ENCODE measurements around the gene GTF3C1.

GTF3C1 gene

GRCh38 chr16:27566417-27566816 is 16.7 kb upstream of the GTF3C1 start:
- DNase-seq (ENCODE audit: low read depth) = no peak

GRCh38 chr16:27564224-27564623 is 14.5 kb upstream of the GTF3C1 start:
- DNase-seq (ENCODE audit: low read depth) = no peak

GRCh38 chr16:27561216-27561615 is 11.5 kb upstream of the GTF3C1 start:
- no peak for DNase-seq (ENCODE audit: low read depth)

GRCh38 chr16:27558932-27559331 is 9.2 kb upstream of the GTF3C1 start:
- no peak for DNase-seq (ENCODE audit: low read depth)

DNA sequence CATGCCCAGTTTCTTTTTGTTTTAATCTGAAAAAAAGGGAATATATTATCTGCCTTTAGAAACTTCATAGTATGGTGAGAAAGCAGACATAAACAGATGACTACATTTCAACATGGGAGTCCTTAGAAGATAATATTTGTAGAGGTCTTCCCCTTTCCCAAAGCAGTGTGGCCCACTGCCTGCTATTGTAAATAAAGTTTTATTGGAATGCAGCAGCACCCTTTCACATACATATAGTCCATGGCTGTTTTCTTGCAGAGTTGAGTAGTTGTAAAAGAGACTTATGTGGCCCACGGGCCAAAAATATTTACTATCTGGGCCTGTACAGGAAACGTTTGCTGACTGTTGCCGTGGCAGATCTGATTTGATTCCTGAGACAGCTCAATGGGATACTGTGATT is 8.7 kb upstream of the GTF3C1 start:
- DNase-seq (ENCODE audit: low read depth) = no peak

DNA sequence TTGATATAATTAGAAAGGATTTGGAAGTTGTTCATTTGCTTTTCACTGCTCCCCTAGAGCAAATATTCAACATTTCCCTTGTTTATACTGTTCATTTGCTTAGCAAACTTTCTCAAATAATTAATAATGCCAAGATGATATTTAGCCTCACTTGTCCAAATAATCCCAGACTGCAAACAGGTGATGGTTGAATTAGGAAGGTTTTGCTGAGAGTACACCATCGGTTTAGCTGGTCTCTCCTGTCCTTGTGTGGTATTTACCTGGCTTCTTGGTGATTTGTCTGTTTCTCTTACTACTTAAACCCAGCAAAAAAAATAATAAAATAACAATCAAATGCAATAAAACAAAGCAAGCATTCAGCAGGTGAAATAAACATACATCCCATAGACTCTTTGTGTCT is 6.8 kb upstream of the GTF3C1 start:
- DNase-seq (ENCODE audit: low read depth) = no peak

GRCh38 chr16:27551036-27551435 is 1.3 kb upstream of the GTF3C1 start:
- DNase-seq (ENCODE audit: low read depth) = no peak

GRCh38 chr16:27550582-27550920 is 838 bp upstream of the GTF3C1 start:
- no peak for DNase-seq (ENCODE audit: low read depth)

DNA sequence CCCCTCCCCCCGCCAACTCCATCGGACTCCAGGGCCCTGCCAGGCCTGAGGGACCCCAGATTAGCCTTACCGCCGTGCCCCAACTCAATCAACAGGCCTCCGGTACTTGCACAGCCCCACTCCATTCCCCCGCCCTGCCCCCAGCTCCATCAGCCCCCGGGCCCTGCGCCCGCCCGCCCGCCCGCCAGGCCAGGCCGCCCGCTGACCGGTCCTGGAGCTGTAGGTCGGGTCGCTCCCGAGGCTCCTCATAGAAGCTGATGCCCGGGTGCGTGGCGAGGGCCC is 308 bp downstream of the GTF3C1 start:
- no peak for DNase-seq (ENCODE audit: low read depth)

- DNase-seq (ENCODE audit: low read depth) = no peak
Observed at GRCh38 chr16:27547851-27548250, 1.9 kb downstream of the GTF3C1 start.

- no peak for DNase-seq (ENCODE audit: low read depth)
Observed at GRCh38 chr16:27547134-27547533, 2.6 kb downstream of the GTF3C1 start.

DNA sequence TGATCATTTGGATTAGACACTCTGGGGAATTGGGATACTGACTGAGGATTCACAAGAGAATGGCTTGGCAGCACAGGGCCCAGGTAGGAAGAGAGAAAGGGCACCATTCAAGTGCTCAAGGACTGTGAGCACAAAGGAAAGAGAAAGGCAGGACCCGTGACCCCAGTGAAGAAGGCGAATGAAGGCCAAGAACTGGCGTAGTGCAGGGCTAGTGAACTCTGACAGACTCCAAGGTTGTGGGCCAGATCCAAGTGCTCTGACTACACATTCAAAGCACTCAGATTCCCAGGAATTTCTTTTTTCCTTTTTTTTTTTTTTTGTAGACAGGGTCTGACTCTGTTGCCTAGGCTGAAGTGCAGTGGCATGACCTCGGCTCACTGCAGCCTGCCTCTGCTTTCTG is 5.0 kb downstream of the GTF3C1 start:
- DNase-seq (ENCODE audit: low read depth) = no peak

DNA sequence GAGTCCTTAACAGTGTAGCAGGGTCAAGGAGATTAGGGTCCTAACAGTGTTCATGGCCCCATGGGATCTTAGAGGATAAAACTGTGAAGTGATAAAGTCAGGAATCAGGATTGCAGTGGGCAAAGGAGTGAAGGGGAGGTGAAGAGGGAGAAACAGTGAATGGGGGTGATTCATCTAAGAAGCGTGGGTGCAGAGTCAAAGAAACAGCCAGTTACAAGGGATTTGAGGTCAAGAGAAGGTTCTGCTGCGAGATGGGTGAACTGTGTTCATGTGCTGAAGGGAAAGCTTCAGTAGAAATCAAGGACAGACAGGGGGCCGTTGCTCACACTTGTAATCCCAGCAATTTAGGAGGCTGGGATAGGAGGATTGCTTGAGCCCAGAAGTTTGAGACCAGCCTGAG is 5.9 kb downstream of the GTF3C1 start:
- DNase-seq (ENCODE audit: low read depth) = no peak

DNA sequence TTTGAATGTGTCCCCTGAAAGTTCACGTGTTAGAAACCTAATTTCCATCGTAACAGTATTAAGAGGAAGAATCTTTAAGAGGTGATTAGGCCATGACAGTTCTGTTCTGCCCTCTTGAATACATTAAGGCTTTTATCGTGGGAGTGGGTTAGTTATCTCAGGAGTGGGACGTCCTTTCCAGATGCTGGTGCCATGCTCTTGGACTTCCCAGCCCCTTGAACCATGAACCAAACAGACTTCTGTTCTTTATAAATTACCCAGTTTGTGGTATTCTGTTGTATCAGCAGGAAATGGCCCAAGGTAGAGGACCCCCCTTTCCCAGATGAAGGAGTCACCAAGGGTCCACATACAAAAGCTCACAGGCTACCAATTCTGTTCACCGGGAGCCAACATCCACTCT is 10.1 kb downstream of the GTF3C1 start:
- DNase-seq (ENCODE audit: low read depth) = no peak

GRCh38 chr16:27539120-27539519 is 10.6 kb downstream of the GTF3C1 start:
- no peak for DNase-seq (ENCODE audit: low read depth)

GRCh38 chr16:27538528-27538927 is 11.2 kb downstream of the GTF3C1 start:
- no peak for DNase-seq (ENCODE audit: low read depth)

- no peak for DNase-seq (ENCODE audit: low read depth)
Observed at GRCh38 chr16:27534256-27534655, 15.5 kb downstream of the GTF3C1 start.

DNA sequence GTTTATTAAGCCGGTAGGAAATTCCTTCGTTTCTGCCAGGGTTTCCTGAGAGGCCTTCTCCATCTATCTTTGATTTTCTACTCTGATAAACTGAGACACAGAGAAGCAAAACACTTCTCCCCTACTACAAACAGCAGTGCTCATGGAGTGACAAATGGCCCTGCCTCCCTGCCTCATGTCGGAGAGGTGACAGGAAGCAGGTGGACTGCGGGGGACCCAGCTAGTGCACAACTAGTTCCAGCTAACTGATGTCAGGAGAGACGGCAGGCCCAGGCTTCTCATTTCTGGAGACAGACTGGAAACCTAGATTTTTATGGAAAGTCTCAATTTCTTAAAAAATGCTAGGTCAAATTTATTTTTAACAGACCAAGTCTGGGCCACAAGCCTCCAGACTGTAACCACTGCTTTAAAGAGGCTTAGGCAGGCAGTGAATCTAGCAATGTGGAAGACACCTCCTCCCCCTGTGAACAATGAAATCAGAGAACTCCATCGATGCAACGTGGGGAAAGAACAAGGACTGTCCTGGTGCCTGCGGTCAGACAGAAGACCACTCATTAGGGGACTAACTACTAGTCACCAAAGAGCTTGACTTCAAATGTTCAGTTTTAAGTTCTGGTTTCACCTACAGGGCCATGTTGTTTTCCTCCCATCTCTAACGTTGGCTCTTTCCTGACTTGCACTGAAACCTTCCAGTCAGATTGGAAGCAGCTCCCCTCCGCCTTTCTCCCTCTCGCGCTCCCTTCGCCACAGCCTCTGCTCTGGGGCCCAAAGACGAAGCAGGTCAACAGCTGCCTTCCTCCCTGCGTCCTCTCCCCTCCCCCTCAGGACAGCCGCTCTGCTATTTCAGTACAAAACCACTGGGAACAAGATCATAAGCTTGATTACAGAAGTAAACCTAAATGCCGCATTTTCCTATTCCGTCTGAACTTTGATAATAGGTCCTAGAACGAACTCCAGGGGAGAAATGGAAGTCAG is 17.6 kb downstream of the GTF3C1 start:
- no peak for DNase-seq (ENCODE audit: low read depth)

DNA sequence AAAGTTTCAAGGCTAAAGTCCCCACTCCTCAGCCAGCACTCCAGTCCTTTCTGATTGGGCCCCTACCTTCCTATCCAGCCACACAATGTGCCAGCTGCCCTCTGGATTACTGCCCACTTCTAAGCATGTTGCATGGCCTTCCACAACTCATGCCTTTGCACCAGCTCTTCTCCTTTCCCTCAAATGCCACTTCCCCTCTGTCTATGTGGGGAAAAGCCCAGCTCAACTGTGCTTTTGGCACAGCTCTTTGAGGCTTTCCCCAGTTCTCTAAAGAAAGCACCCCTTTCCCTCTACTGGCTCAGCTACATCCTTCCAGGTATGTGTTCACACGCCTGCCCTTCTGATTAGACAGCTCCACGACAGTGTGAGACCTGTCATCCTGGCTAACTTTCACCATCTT is 18.5 kb downstream of the GTF3C1 start:
- DNase-seq (ENCODE audit: low read depth) = no peak

- DNase-seq (ENCODE audit: low read depth) = no peak
Observed at GRCh38 chr16:27529962-27530361, 19.8 kb downstream of the GTF3C1 start.

DNA sequence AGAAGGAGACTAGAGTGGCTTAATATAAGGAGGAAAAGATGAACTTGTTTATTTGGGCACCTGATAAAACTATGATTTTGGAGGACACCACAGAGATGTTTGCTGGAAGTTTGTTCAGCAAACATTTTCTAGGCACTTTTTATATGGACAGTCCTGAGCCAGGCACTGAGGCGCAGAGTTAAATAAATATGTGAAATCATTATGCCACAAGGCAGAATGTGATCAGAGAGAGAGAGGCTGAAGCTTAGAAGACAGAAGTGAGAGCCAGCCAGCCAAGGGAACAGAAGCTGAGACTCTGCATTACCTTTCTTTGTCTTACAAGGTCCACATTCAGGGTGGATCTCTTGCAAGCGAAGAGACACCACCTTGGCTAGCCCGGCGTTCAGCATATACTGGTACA is 21.4 kb downstream of the GTF3C1 start:
- no peak for DNase-seq (ENCODE audit: low read depth)

DNA sequence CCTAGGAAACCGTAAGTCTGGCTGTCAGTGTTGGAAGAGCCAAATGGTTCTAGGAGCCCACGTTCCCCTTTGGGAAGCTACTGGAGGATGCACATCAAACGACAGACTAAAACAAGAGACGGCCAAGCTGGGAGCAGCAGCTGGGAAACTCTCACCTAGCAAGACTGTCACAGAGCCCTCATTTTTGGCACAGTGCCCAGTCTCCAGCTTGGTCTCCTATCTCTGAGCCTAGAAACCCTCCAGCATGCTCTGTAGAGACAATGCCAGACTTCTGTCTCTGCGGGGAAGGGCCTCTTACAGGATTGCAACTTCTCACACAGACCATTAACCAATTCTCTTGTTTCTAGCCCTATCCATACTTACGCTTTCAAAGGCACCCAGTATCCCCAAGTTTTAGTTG is 23.5 kb downstream of the GTF3C1 start:
- no peak for DNase-seq (ENCODE audit: low read depth)

DNA sequence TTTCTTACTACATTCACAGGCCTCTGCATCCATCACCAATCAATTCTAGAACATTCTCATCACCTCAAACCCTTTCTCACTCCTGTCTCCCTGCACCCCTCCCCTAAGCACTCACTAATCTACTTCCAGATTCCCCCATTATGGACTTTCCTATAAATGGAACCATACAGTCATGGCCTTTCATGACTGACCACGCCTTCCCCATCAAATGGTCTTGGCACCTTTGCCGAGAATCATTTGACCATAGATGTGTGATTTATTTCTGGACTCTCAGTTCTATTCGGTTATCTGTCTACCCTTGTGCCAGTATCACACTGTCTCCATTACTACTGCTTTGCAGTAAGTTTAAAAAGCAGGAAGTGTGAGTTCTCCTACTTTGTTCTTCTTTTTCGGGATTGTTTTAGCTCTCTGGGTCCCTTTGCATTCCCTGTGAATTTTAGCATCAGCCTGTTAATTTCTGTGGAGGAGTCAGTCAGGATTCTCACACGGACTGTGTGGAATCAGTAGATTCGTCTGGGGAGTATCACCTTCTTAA is 27.5 kb downstream of the GTF3C1 start:
- no peak for DNase-seq (ENCODE audit: low read depth)

GRCh38 chr16:27520982-27521673 is 28.6 kb downstream of the GTF3C1 start:
- DNase-seq (ENCODE audit: low read depth) = no peak
